ENCODE data around the gene SMIM27.

The SMIM27 gene

DNA sequence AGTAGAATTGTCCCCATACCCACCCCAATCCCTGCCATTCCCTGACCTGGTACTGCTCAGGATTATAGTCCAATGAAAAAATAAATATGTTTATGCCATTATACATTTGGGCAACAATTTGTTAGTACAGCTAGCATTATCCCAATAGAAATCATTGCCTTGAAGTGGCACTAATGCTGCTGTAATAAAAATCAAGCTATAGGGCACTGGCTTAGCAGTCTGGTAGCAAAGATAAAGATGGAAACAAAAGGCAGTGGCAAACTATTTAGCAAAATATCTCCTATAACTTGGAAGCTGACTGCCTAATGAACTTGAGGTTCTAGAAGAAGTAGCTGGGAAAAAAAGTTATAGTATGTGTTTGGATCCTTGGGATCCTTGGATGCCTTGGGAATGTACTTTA lies 2.5 kb downstream of the SMIM27 start:
- Histone ChIP-seq H2BK15ac (replicated peaks; ENCODE audit: low read depth) (no peak overlapping the region), H2AK5ac (ENCODE audit: low read length) (no peak overlapping the region), H3K56ac (ENCODE audit: low read length) (no peak overlapping the region), H2BK5ac (ENCODE audit: low read length) (no peak overlapping the region), H3K9ac (ENCODE audit: low read length) (no peak overlapping the region), H4K8ac (ENCODE audit: low read depth, low read length) (no peak overlapping the region), H3K27me3 (ENCODE audit: insufficient read depth, low read length, poor library complexity) (no peaks in the 10 kb centered on the region), H3K4ac (ENCODE audit: low read depth, low read length) (no peak overlapping the region), H3K18ac (ENCODE audit: low read length) (no peak overlapping the region), H4K5ac (ENCODE audit: low read length) (no peak overlapping the region), H3K79me2 (ENCODE audit: control insufficient read depth, insufficient read depth, low read length) (peaks cover 17% of the 10 kb centered on the region), H3K4me3 (ENCODE audit: low read length) (no peak overlapping the region), H3K23ac (ENCODE audit: low read length) (no peak overlapping the region), H3K36me3 (ENCODE audit: control insufficient read depth, insufficient read depth, low read length) (no peaks in the 10 kb centered on the region), H2BK120ac (ENCODE audit: low read depth, low read length) (no peak overlapping the region), H3K27ac (ENCODE audit: low read depth, low read length) (no peak overlapping the region), H3K79me1 (ENCODE audit: low read length) (peaks cover 7% of the 10 kb centered on the region), H3K4me1 (ENCODE audit: control insufficient read depth, low read depth, low read length) (no peaks in the 10 kb centered on the region), H3K4me2 (ENCODE audit: low read length) (no peak overlapping the region)
- no peak for DNase-seq

DNA sequence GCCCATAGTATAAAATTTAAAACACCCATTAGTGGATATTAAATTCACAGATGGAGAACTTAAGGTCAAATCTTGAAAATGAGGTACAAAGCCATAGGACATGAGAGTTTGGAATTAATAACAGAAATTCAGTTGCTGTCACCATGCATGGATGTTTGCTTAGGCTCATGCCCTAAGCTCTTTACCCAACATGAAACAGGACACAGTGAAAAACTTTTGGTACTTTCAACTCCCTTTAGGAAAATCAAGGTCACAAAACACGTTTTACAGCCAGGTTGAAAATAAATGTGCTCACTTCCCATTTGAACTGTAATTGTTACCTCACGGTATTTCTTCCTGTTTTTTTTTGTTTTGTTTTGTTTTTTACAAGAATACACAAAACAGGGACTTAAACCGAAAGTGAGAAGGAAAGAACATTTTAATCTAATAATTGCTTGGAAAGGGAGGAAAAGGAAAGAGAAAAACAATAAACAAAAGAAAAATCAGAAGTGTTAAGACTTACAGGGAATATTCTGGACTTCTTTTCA lies 6.3 kb downstream of the SMIM27 start:
- H2BK5ac ChIP-seq (ENCODE audit: low read length) = no peak overlapping the region
- no peak overlapping the region for H3K27ac ChIP-seq (ENCODE audit: low read depth, low read length)
- H3K56ac ChIP-seq (ENCODE audit: low read length) = no peak overlapping the region
- H3K4me2 ChIP-seq (ENCODE audit: low read length) = no peak overlapping the region
- no peak overlapping the region for H3K23ac ChIP-seq (ENCODE audit: low read length)
- H3K36me3 ChIP-seq (ENCODE audit: control insufficient read depth, insufficient read depth, low read length) = no peaks in the 10 kb centered on the region
- H4K5ac ChIP-seq (ENCODE audit: low read length) = no peak overlapping the region
- WGBS (ENCODE audit: extremely low coverage, insufficient coverage, low lambda C conversion rate) = no CpG with 5 or more reads among the region's 3 CpGs
- no peak overlapping the region for H2BK120ac ChIP-seq (ENCODE audit: low read depth, low read length)
- no peak overlapping the region for H3K9ac ChIP-seq (ENCODE audit: low read length)
- no peak overlapping the region for H2AK5ac ChIP-seq (ENCODE audit: low read length)
- no peaks in the 10 kb centered on the region for H3K27me3 ChIP-seq (ENCODE audit: insufficient read depth, low read length, poor library complexity)
- no peak overlapping the region for H2BK15ac ChIP-seq (replicated peaks; ENCODE audit: low read depth)
- H3K18ac ChIP-seq (ENCODE audit: low read length) = no peak overlapping the region
- no peaks in the 10 kb centered on the region for H3K4me1 ChIP-seq (ENCODE audit: control insufficient read depth, low read depth, low read length)
- H3K4ac ChIP-seq (ENCODE audit: low read depth, low read length) = no peak overlapping the region
- no peak overlapping the region for H3K4me3 ChIP-seq (ENCODE audit: low read length)
- H4K8ac ChIP-seq (ENCODE audit: low read depth, low read length) = no peak overlapping the region
- no peak for DNase-seq
- peaks cover 11% of the 10 kb centered on the region for H3K79me1 ChIP-seq (ENCODE audit: low read length)
- peaks cover 3% of the 10 kb centered on the region for H3K79me2 ChIP-seq (ENCODE audit: control insufficient read depth, insufficient read depth, low read length)

- no peak for DNase-seq
- H3K18ac ChIP-seq (ENCODE audit: low read length) = no peak overlapping the region
- H2BK15ac ChIP-seq (replicated peaks; ENCODE audit: low read depth) = no peak overlapping the region
- H3K36me3 ChIP-seq (ENCODE audit: control insufficient read depth, insufficient read depth, low read length) = peaks cover 2% of the 10 kb centered on the region
- no peak overlapping the region for H3K9ac ChIP-seq (ENCODE audit: low read length)
- H3K4me3 ChIP-seq (ENCODE audit: low read length) = no peak overlapping the region
- H2AK5ac ChIP-seq (ENCODE audit: low read length) = no peak overlapping the region
- no peaks in the 10 kb centered on the region for H3K4me1 ChIP-seq (ENCODE audit: control insufficient read depth, low read depth, low read length)
- no peak overlapping the region for H3K23ac ChIP-seq (ENCODE audit: low read length)
- no peak overlapping the region for H4K8ac ChIP-seq (ENCODE audit: low read depth, low read length)
- no peak overlapping the region for H3K27ac ChIP-seq (ENCODE audit: low read depth, low read length)
- no peak overlapping the region for H3K4me2 ChIP-seq (ENCODE audit: low read length)
- H3K27me3 ChIP-seq (ENCODE audit: insufficient read depth, low read length, poor library complexity) = no peaks in the 10 kb centered on the region
- no peak overlapping the region for H3K4ac ChIP-seq (ENCODE audit: low read depth, low read length)
- no peak overlapping the region for H4K5ac ChIP-seq (ENCODE audit: low read length)
- no peak overlapping the region for H2BK120ac ChIP-seq (ENCODE audit: low read depth, low read length)
- no CpG with 5 or more reads among the region's 6 CpGs for WGBS (ENCODE audit: extremely low coverage, insufficient coverage, low lambda C conversion rate)
- peaks cover 17% of the 10 kb centered on the region for H3K79me1 ChIP-seq (ENCODE audit: low read length)
- H3K79me2 ChIP-seq (ENCODE audit: control insufficient read depth, insufficient read depth, low read length) = peaks cover 13% of the 10 kb centered on the region
- H3K56ac ChIP-seq (ENCODE audit: low read length) = no peak overlapping the region
- H2BK5ac ChIP-seq (ENCODE audit: low read length) = no peak overlapping the region
Measured at GRCh38 chr9:32565967-32566366, 13.8 kb downstream of the SMIM27 start.

DNA sequence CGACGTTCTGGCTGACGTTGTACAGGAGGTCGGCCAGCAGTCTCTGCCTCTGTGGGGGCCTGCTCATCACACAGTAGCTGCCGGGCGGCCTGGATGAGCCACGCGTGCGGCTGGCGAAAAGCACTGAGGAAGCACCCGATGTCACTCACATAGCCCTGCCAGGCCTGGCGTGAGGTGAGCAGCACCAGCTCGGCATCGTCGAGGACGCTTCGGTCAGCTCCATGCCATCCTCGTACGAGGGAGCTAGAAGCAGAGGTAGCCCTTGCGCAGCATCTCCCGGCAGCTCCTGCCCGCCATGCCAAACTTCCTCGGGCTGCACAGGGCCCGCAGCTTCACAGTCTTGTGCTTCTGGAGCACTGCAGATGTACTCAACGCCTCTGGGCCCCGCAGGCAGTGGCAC lies 14.6 kb downstream of the SMIM27 start:
- H3K4me2 ChIP-seq (ENCODE audit: low read length) = no peak overlapping the region
- no peak overlapping the region for H4K5ac ChIP-seq (ENCODE audit: low read length)
- H4K8ac ChIP-seq (ENCODE audit: low read depth, low read length) = no peak overlapping the region
- H3K27ac ChIP-seq (ENCODE audit: low read depth, low read length) = no peak overlapping the region
- WGBS (ENCODE audit: extremely low coverage, insufficient coverage, low lambda C conversion rate) = no CpG with 5 or more reads among the region's 26 CpGs
- no peak overlapping the region for H2BK120ac ChIP-seq (ENCODE audit: low read depth, low read length)
- H3K79me1 ChIP-seq (ENCODE audit: low read length) = peaks cover 15% of the 10 kb centered on the region
- no peaks in the 10 kb centered on the region for H3K4me1 ChIP-seq (ENCODE audit: control insufficient read depth, low read depth, low read length)
- H3K79me2 ChIP-seq (ENCODE audit: control insufficient read depth, insufficient read depth, low read length) = peaks cover 16% of the 10 kb centered on the region
- no peak overlapping the region for H2BK5ac ChIP-seq (ENCODE audit: low read length)
- H2BK15ac ChIP-seq (replicated peaks; ENCODE audit: low read depth) = no peak overlapping the region
- H3K9ac ChIP-seq (ENCODE audit: low read length) = no peak overlapping the region
- no peak overlapping the region for H2AK5ac ChIP-seq (ENCODE audit: low read length)
- H3K4ac ChIP-seq (ENCODE audit: low read depth, low read length) = no peak overlapping the region
- H3K18ac ChIP-seq (ENCODE audit: low read length) = no peak overlapping the region
- H3K27me3 ChIP-seq (ENCODE audit: insufficient read depth, low read length, poor library complexity) = no peaks in the 10 kb centered on the region
- peaks cover 2% of the 10 kb centered on the region for H3K36me3 ChIP-seq (ENCODE audit: control insufficient read depth, insufficient read depth, low read length)
- no peak overlapping the region for H3K56ac ChIP-seq (ENCODE audit: low read length)
- no peak overlapping the region for H3K23ac ChIP-seq (ENCODE audit: low read length)
- no peak overlapping the region for H3K4me3 ChIP-seq (ENCODE audit: low read length)
- no peak for DNase-seq

GRCh38 chr9:32570262-32570661 lies 18.1 kb downstream of the SMIM27 start:
- Histone ChIP-seq H3K9ac (ENCODE audit: low read length) (no peak overlapping the region), H3K4me3 (ENCODE audit: low read length) (no peak overlapping the region), H2AK5ac (ENCODE audit: low read length) (no peak overlapping the region), H3K79me1 (ENCODE audit: low read length) (peaks cover 11% of the 10 kb centered on the region), H3K23ac (ENCODE audit: low read length) (no peak overlapping the region), H3K4me2 (ENCODE audit: low read length) (no peak overlapping the region), H3K18ac (ENCODE audit: low read length) (no peak overlapping the region), H3K4ac (ENCODE audit: low read depth, low read length) (no peak overlapping the region), H2BK5ac (ENCODE audit: low read length) (no peak overlapping the region), H4K8ac (ENCODE audit: low read depth, low read length) (no peak overlapping the region), H2BK15ac (replicated peaks; ENCODE audit: low read depth) (no peak overlapping the region), H3K27me3 (ENCODE audit: insufficient read depth, low read length, poor library complexity) (no peaks in the 10 kb centered on the region), H3K4me1 (ENCODE audit: control insufficient read depth, low read depth, low read length) (peaks cover 2% of the 10 kb centered on the region), H3K79me2 (ENCODE audit: control insufficient read depth, insufficient read depth, low read length) (peaks cover 19% of the 10 kb centered on the region), H3K27ac (ENCODE audit: low read depth, low read length) (no peak overlapping the region), H4K5ac (ENCODE audit: low read length) (no peak overlapping the region), H2BK120ac (ENCODE audit: low read depth, low read length) (no peak overlapping the region), H3K56ac (ENCODE audit: low read length) (no peak overlapping the region), H3K36me3 (ENCODE audit: control insufficient read depth, insufficient read depth, low read length) (peaks cover 2% of the 10 kb centered on the region)
- no CpG with 5 or more reads among the region's 4 CpGs for WGBS (ENCODE audit: extremely low coverage, insufficient coverage, low lambda C conversion rate)
- no peak for DNase-seq
